AG08395 (cell line): Measurements from ENCODE around the gene NRTN.

Source experiments
- DNase-seq: peaks from one replicate; pipeline ENCODE4 v3.0.0; 2012; ENCODE audit warnings: mixed read lengths, low spot score

NRTN gene

GRCh38 chr19:5814852-5815246, 10.0 kb downstream of the NRTN start:
- no peak for DNase-seq

GRCh38 chr19:5817218-5817617, 12.4 kb downstream of the NRTN start:
- DNase-seq: no peak

- DNase-seq: no peak
Observed at GRCh38 chr19:5818594-5818993, 13.7 kb downstream of the NRTN start.

GRCh38 chr19:5820785-5821184, 15.9 kb downstream of the NRTN start:
- DNase-seq: no peak

GRCh38 chr19:5821521-5822180, 16.8 kb downstream of the NRTN start:
- DNase-seq: no peak

GRCh38 chr19:5822181-5822844, 17.4 kb downstream of the NRTN start:
- no peak for DNase-seq

- no peak for DNase-seq
Observed at GRCh38 chr19:5823579-5824281, 18.9 kb downstream of the NRTN start.

GRCh38 chr19:5824751-5825150, 19.9 kb downstream of the NRTN start:
- no peak for DNase-seq

- DNase-seq: no peak
Observed at GRCh38 chr19:5825178-5825577, 20.3 kb downstream of the NRTN start.

GRCh38 chr19:5826531-5827341, 21.9 kb downstream of the NRTN start:
- no peak for DNase-seq

- DNase-seq: no peak
Observed at GRCh38 chr19:5827342-5827890, 22.5 kb downstream of the NRTN start.

GRCh38 chr19:5827891-5828660, 23.2 kb downstream of the NRTN start:
- peak; percentile 98 for DNase-seq

GRCh38 chr19:5828661-5829566, 24.0 kb downstream of the NRTN start:
- no peak for DNase-seq

GRCh38 chr19:5829567-5830310, 24.9 kb downstream of the NRTN start:
- DNase-seq: no peak

- DNase-seq: no peak
Observed at GRCh38 chr19:5831159-5831558, 26.3 kb downstream of the NRTN start.

GRCh38 chr19:5832061-5832460, 27.2 kb downstream of the NRTN start:
- no peak for DNase-seq

GRCh38 chr19:5832527-5833216, 27.8 kb downstream of the NRTN start:
- no peak for DNase-seq

- DNase-seq: no peak
Observed at GRCh38 chr19:5837761-5838352, 33.0 kb downstream of the NRTN start.
